Esophagus muscularis mucosa (tissue), 4 donors: ENCODE measurements around the gene PPARA.

Experiments
- CTCF ChIP-seq, 3 experiments: fragments of 200-600 bp in 2 of 3; fragments of 450-650 bp in 1 of 3; sonication (generic) in 2 of 3; IDR thresholded peaks; one replicate each; pipeline ENCODE4 v1.5.1; 2017 to 2019; ENCODE audit warnings: antibody characterized with exemption in 3 of 3, mild to moderate bottlenecking in 2 of 3, moderate library complexity in 1 of 3
- EP300 ChIP-seq: sonication (generic); formaldehyde crosslinking; IDR thresholded peaks from one replicate; pipeline ENCODE4 v1.6.1; 2017; ENCODE audit warnings: antibody characterized with exemption
- POLR2A ChIP-seq: fragments of 450-650 bp; IDR thresholded peaks from one replicate; pipeline ENCODE4 v1.6.1; 2017; ENCODE audit warnings: antibody characterized with exemption, moderate library complexity, mild to moderate bottlenecking, low read depth
- POLR2AphosphoS5 ChIP-seq, 2 donors: sonication (generic); formaldehyde crosslinking; IDR thresholded peaks; one replicate each; pipeline ENCODE4 v1.6.1; 2017; ENCODE audit warnings: antibody characterized with exemption in 2 of 2

- no peak for TF ChIP-seq CTCF (IDR thresholded peaks at IDR 0.05)
- TF ChIP-seq POLR2A = no peak
- no peak for TF ChIP-seq POLR2AphosphoS5 (IDR thresholded peaks at IDR 0.05)
- no peak for TF ChIP-seq EP300
These were observed 129.9 kb downstream of the PPARA start for GRCh38 chr22:46280063-46280817.
